HG02885 (cell line): ENCODE measurements around the gene IFT74.

Source experiments
- ATAC-seq: cut with Tn5 transposase; IDR thresholded peaks from one replicate; pipeline ENCODE4 v1.9.1; 2021; ENCODE audit warnings: mild to moderate bottlenecking; ENCODE audit not compliant: unreplicated experiment, poor library complexity

IFT74 gene

DNA sequence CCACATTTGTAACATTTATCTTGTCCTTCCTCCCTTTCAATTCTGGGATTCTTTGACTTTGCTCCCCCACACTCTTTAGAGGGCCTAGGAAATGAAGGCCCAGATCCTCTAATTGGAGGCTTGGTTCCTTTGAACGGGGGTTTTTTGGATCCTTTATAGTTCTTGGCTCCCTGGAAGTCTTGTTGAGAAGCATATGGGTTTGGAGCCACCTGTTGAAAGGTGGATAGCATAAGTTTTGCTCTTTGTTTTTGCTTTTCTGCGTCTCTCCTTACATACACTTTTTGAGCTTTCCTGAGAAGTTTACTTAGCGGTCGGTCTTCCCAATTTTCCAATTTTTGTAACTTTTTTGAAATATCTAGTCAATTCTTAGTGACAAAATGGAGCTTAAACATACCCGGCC lies 17.8 kb downstream of the IFT74 start:
- ATAC-seq, result no peak

DNA sequence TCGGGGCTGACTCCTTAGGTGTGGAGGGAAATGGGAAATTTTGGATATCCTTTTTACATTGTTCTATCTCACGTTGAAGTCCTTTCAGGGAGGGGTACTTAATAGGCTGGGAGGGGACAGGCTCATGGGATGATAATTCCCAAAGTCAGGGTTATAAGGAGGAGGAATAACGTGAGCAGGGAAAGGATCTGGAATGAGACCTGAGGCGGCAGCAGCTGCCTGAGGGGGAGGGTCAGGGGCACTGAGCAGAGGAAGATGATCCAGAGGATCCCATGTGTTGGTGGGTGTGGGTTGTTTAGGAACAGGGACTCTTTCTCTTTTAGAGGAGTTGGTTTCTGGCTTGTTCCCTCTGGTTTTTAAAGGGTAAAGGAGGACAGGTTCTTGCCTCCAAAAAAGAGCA lies 18.7 kb downstream of the IFT74 start:
- ATAC-seq, result no peak

DNA sequence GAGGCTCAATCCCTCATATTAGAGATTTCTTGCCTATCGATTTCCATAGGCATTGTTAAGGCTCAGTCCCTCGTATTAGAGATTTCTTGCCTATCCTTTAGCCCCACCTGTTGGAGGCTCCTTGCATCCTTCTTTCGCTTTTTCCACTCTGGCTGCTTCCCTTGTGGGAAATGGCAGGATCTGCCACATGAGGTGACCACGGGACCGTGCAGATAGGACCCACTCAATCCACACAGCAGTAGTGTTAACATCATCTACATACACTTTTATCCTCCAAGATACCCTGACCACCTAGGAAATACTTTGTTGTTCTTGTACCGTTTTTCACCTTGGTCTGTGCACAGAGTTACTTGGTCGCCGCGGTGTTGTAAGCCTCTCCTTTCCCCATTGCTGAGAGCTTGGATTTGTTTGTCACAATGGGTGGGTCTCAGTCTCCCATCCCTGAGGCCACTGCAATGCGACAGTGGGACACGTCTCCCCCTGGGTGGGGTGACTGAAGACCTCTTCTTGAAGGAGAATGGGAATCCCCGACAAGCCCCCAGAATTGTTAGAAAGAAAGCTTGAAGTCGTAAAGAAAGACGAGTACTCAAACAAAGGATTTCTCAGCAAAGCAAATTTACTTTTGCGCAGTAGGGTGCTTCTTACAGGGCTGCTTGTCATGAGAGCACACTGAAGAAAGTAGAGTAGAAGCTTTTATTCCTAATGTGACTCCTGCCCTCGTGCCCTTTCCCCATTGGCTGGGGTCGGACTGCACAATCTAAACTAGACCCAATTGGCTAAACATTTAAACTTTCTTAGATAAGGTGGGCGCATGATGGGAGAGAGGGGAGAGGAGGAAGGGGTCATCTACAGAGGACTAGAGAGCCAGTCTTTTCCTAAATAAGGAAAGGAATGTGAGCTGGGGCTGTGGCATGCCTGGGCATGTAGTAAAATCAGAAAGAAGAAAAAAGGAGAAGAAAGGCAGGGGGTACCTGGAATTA lies 19.8 kb downstream of the IFT74 start:
- no peak for ATAC-seq

DNA sequence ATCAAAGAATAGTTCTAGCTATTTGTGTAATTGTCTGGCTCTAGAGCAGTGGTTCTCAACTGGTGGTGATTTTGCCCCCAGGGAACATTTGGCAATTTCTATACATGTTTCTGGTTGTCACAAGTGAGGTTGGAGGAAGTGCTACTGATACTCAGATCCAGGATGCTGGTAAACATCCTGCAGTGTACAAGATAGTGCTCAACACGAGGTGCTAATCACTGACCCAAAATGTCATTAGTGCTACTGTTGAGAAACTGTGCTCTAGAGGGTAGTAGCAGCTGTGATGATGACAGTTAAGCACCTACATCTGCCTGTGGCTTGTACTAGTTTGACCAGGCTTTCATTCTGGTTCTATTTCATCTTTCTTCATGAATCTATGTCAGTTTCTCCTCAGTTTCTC lies 27.1 kb downstream of the IFT74 start:
- ATAC-seq, result no peak

DNA sequence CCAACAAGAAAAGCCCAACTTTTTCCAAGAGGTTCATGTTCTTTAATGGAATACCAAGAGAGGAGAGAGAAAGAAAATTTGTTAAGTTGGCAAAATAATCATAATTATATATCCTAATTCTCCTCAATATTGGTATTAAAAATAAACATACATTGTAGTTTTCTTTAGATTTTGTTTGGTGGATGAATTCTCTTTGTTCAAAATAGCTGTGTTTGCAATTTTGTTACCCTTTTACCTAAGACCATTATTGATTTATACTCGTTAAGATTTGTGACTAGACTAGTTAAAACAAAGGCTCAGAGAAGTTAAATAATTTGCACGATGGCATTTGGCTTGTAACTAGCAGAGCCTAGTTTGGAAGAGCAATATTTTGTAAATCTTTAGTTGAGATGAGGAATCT lies 39.6 kb downstream of the IFT74 start:
- ATAC-seq, result no peak

DNA sequence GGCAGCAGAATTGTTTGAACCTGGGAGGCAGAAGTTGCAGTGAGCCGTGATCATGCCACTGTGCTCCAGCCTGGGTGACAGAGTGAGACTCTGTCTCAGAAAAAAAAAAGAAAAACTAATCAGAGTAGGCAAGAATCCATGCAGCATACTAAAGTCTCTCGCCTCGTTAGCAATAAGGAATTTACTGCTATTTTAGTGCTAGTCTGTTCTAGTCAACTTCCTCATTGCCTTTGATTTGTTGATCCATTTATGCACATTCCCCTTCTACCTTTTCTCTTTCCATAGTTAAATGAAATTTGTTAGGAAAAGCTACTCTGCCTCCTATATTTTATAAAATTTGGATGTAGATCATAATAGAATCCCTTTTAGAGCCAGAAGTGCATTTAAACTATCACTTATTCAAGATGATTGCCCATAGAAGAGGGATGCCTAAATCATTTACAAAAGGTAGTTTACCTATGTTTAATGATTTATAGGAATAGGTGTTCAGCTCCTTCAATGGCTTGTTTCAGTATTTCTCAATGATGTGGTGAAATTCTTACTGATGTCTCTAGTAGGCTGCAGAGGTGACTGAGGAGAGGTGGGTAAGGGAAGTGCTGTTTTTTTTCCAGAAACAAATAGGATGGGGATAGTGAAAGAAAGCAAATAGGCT lies 47.3 kb downstream of the IFT74 start:
- ATAC-seq, result no peak

DNA sequence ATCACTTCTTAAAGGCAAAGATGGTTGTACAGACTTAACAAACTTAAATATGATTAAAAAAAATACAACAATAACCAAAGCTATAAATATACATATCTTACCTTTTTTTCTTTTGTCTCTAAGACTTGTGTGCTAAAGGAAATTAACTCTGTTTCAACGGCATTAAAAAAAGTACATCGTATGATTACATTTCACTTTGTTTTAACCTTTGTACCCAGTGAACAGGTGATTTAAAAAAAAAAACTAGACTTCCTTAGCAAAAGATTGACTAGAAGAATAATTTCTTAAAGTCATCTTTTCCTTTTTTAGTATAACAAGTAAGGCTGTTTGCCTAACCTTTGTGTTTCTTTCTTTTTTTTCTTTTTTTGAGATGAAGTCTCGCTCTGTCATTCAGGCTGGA lies 49.3 kb downstream of the IFT74 start, which contains the start of gene LRRC19:
LRRC19 (minus strand) TSS at position 182 of the 400 bp plus-strand sequence. CDS start 5,978 bp downstream, outside the sequence.
- no peak for ATAC-seq

DNA sequence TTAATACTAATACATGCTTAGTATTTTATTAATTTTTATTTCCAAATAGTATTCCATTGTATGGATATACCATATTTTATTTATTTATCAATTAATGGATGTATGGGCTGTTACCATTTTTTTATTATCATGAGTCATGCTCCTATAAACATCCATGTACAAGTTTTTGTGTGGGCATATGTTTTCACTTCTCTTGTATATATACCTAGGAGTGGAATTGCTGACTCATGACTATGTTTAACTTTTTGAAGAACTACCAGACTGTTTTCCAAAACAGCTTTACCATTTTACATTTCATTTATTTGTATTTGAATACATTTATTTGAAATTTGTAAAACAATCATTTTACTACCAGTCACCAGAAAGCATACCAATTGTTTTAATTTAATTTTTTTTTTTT lies 63.4 kb downstream of the IFT74 start:
- no peak for ATAC-seq

DNA sequence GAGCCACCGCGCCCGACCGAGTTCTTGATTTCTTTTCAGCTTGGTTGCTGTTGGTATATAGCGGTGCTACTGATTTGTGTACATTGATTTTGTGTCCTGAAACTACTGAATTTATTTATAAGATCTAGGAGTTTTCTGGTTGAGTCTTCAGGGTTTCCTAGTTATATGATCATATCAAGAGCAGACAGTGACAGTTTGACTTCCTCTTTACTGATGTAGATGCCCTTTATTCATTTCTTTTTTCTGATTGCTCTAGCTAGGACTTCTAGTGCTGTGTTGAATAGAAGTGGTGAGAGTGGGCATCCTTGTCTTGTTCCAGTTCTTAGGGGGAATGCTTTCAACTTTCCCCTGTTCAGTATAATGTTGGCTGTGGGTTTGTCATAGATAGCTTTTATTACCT lies 66.7 kb downstream of the IFT74 start:
- ATAC-seq, result no peak

DNA sequence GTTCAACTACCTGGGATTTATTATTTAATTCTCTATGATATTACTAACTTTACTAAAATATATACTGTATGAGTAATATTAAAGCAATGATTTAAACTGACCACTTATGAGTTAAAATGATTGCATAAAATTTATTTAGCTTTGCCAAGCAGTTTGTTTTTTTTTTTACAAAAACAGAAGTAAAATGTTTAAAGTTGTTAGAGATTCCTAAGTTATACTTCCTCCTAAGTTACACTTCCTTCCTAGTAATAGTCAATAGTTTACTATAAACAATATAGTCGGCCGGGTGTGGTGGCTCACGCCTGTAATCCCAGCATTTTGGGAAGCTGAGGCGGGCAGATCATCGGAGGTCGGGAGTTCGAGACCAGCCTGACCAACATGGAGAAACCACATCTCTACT lies 73.0 kb downstream of the IFT74 start:
- no peak for ATAC-seq

DNA sequence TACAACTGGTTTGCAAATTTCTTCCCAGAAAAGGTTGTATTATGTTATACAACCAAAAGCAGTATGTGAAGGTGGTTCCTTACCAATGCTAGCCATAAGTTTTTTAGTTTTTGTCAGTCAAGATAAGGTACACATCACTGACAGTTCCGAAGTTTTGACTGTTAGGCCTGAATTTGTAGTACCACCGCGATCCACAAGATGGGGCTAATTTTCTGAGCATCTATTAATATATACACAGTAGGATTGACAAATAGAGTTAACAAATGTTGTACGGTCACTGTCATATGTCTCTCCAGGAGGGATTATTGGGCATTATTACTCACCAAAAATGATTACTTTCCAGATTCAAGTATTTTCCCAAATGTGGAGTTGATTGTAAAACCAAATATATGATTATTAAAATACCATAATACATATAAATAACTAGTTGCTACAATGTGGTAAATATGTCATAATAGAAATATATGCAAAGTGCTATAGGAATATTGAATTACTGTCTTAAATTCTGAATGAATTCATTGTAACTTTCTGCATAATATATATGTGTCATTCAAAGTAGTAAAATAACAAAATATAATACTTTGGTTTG lies 77.7 kb downstream of the IFT74 start:
- ATAC-seq, result peak; percentile 93

DNA sequence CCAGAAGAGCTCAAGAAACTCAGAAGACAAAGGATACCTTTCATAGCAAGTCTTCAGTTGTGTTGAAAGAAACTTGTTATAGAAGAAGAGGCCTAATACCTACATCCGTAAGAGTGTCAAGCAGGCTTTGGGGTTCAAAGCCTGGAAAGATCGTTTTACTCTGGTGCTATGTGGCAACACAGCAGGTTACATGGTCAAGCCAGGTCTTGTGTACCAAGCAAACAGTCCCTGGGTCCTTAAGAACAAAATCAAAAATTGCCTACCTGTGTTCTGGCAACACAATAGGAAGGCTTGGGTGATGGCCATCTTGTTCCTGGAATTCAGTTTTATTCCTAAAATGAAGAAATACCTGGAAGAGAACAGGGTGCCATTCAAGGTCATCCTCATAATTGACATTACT lies 81.3 kb downstream of the IFT74 start:
- no peak for ATAC-seq

DNA sequence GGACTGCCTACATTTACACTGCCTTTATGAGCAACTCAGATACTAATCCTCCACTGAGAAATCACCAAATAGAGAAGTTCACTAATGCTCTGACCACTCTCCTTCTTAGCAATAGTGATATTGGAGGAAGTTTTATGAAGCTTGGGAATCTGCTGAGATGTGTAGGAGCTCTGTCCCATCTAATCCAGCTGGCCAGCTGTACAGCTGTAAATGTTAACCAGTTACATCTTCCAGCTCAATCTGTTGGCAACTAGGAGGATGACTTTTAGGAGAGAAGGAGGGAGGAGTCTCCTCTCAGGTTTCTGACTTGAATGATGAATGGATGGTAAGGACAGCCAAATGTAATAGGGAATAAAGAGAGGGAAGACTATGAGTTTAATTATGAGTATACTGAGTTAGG lies 85.5 kb downstream of the IFT74 start:
- ATAC-seq, result no peak

DNA sequence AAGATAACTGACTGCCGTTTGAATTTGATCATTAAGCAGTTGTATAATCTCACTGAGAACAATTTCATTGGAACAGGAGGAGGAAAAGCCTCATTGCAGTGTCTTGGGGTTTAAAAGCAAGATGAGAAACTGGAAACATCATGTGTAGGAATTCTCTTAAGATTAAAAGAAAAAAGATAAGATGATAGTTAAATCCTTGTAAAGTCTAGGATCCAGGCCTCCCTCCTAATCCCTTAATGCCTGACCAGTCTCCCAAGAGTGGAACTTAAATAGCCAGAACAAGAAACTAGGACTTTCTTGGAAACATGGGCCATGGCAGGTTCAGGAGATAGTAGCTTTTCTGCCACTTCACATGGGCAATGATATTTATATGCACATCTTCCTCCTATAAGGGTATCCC lies 86.3 kb downstream of the IFT74 start:
- no peak for ATAC-seq

DNA sequence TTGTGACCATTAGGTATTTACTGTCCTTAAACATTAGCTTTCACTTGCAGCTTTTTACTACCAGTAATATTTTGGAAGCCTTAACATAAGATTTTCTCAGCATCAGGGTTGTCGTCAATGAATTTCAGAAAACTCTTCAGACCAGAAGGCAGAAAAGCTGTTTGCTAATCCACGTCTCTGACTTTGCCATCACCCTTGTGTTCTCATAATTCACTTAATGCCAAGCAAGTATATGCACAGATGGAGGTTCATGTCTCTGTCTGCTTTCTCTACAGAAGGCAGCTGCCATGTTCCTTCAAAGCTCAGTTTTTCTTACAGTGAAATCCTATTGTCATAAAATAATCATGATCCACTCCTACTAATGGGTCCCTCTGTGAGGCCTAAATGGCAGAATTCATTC lies 87.0 kb downstream of the IFT74 start:
- ATAC-seq, result no peak

DNA sequence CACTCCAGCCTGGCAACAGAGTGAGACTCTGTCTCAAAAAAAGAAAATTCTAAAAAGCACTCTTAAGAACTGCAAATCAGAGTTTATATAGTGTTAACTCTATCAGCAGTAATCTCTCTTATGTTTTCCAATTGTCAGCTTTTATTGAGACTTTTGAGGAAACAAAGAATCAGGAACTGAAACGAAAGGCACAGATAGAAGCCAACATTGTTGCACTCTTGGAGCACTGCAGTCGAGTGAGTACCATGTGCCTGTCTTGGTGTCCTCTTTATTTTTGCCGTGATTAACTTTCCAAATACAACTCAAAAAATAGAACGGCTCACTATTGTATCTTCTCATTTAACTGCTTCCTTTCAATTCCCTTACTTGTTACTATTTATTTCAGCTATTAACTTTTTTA lies 90.9 kb downstream of the IFT74 start:
- ATAC-seq, result no peak

DNA sequence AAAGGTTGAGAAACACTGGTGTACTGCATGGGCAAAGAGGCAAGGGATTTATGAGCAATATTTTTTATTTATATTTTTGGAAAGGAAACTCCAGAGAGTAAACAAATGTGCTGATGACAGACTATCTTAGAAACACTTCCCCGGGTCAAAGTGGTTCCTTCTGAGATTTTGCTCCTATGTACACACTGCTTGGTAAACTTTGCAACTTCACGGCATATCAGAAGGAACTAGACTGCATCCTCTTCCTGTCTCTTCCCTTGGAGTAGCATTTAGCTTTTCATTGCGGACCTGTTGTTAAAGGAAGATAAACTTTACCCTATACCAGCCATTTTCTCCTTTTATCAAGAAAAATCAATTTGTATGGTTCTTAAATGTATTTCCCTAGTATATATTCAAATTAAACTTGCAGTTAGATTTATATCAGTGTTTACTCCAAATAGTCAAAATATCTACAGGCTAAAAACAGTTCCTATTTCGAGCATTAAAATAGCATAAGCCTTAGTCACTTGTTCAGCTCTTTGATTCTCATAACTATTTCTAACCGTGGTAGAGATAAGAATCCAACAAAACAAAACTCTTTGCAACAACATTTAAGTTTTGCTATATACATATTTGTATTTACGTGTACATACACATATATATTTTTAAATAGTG lies 97.3 kb downstream of the IFT74 start:
- no peak for ATAC-seq

DNA sequence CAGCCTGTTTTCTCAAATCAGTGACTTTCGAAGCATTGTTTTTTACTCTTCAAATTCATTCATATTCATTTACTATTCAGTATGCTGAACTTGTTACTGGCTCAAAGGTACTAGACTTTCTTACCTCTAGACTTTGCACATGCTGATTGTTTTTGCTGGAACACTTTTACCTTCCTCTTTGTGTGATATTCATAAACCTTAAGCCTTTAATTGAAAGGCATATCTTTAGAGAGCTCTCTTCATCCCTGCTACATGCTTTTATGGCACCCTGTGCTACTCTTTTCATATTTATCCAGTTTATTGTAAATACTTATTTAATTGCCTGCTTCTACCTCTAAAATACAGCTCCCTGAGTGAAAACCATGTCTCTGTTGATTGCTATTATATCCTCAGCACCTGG lies 97.9 kb downstream of the IFT74 start:
- no peak for ATAC-seq

DNA sequence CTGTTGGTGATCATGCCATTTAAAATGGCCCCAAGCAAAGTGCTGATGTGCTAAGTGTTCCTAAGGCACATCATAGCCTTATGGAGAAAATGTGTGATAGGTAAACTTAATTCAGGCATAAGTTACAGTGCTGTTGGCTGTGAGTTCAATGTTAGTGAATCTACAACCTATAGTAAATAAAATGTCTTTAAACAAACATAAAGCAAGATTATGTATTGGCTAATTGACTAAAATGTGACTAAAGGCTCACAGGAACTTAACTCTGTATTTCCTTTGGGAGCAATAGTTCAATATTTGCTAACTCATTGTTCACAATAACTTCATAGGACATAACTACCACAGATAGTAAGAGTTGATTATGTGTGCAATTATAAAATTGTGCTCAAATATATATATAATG lies 98.6 kb downstream of the IFT74 start:
- ATAC-seq, result no peak

DNA sequence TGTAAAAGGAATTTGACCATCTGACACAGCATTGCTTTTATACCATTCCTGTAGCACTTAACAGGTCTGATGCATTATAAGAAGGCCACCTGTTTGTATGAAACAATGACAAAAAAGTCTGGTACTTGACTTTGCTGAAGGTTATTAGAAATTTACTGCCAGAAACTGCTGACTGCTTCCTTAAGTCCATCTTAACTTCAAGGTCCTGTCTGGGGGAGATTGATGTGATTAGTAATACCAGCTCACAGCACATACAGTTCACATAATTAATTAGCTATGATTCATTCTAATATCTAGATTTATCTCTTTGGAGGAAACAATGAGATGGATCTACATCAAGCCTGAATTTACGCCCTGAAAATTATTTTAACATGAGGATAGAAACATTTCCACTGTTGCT lies 103.2 kb downstream of the IFT74 start:
- ATAC-seq, result no peak

DNA sequence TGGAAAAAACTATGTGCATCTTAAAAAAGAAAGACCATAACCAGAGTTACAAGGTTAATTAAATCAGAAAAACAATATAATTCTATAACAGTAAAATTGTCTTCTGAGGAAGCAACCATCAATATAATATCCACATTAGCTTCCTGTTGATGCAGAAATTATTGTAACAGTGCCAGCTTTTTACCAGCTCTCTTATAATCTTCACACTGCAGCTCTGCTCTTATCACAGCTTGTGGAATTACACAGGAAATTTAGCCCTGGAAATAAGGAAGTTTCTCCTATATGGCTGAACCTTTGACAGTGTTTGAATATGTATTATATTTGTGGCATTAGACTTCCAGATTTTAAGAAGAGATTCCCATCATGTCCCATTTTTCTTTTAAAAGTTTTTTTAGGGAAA lies 103.7 kb downstream of the IFT74 start:
- no peak for ATAC-seq
